ENCODE results near the gene PEX10. TPM values are rescaled to one million over a fixed set of nuclear protein-coding genes. Genes with fewer than 3 reads are reported as not detected.

PEX10 gene
- total RNA-seq, 1 donor from 2014 or later: 14.4 TPM

- intact Hi-C loops (cut with micrococcal nuclease): no loop called here
These were observed 56.7 kb downstream of the PEX10 start for GRCh38 chr1:2355373-2356261.

- intact Hi-C loops (cut with micrococcal nuclease): no loop called here
These were observed 57.6 kb downstream of the PEX10 start for GRCh38 chr1:2354511-2355372.

Other genes with a start within 250 kb of the PEX10 start
- 42.6 and 43.9 TPM in 2 replicates for gene FAAP20, start 217.8 kb downstream of the PEX10 start, total RNA-seq
- gene SKI, start 184.2 kb downstream of the PEX10 start, total RNA-seq: 63.1 and 67.5 TPM in 2 replicates
- gene MORN1, start 21.0 kb downstream of the PEX10 start, total RNA-seq: 5.8 and 7.8 TPM in 2 replicates
- 144 and 162 TPM in 2 replicates for gene RER1, start 20.7 kb downstream of the PEX10 start, total RNA-seq
- gene PLCH2, start 63.7 kb upstream of the PEX10 start, total RNA-seq: 13.5 and 14.0 TPM in 2 replicates
- gene PANK4, start 114.0 kb upstream of the PEX10 start, total RNA-seq: 76.6 and 80.1 TPM in 2 replicates
- gene HES5, start 117.7 kb upstream of the PEX10 start, total RNA-seq: not detected in 2 replicates
- 263 and 264 TPM in 2 replicates for gene TNFRSF14, start 143.8 kb upstream of the PEX10 start, total RNA-seq
- 35.2 and 37.4 TPM in 2 replicates for gene PRXL2B, start 174.2 kb upstream of the PEX10 start, total RNA-seq
- gene MMEL1, start 220.5 kb upstream of the PEX10 start, total RNA-seq: 2.0 and 2.5 TPM in 2 replicates